ENCODE data around the gene PRDM16. TPM values are rescaled to one million over a fixed set of nuclear protein-coding genes. Genes with fewer than 3 reads are reported as not detected.
A peak's percentile ranks its signal among the peaks of the same experiment; 100 is the strongest.

The PRDM16 gene
- total RNA-seq, 1 experiment from 2014 or later: 22.3 TPM

GRCh38 chr1:3483380-3483779 lies 414.4 kb downstream of the PRDM16 start:
- H3K9me3 ChIP-seq (ENCODE audit: control insufficient read depth, insufficient read depth, low read depth, low read length): no peaks in the 10 kb centered on the region
- no peak overlapping the region for H3K27ac ChIP-seq (ENCODE audit: low read length)
- ChIA-PET POLR2A (no interaction called here), CTCF (interaction anchor here (2.7 kb wide), 1 partner anchor 30 kb away, joined by 27 read pairs; no protein-coding TSS in a partner anchor)
- DNase-seq (ENCODE audit: low read depth, low spot score): no peak
- peak; percentile 10; the same call in 1 of the 2 replicates for ATAC-seq
- TF ChIP-seq, protein P1, sequence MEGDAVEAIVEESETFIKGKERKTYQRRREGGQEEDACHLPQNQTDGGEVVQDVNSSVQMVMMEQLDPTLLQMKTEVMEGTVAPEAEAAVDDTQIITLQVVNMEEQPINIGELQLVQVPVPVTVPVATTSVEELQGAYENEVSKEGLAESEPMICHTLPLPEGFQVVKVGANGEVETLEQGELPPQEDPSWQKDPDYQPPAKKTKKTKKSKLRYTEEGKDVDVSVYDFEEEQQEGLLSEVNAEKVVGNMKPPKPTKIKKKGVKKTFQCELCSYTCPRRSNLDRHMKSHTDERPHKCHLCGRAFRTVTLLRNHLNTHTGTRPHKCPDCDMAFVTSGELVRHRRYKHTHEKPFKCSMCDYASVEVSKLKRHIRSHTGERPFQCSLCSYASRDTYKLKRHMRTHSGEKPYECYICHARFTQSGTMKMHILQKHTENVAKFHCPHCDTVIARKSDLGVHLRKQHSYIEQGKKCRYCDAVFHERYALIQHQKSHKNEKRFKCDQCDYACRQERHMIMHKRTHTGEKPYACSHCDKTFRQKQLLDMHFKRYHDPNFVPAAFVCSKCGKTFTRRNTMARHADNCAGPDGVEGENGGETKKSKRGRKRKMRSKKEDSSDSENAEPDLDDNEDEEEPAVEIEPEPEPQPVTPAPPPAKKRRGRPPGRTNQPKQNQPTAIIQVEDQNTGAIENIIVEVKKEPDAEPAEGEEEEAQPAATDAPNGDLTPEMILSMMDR (IDR thresholded peaks at IDR 0.05): no peak
- TF ChIP-seq TCF7L2 (IDR thresholded peaks at IDR 0.05; ENCODE audit: low read depth, low read length): no peak
- TF ChIP-seq REST (IDR thresholded peaks at IDR 0.05; ENCODE audit: insufficient read depth in 1 of 2, low read depth in 2 of 2, low read length in 1 of 2): no peak
- no peak for TF ChIP-seq SIN3A (IDR thresholded peaks at IDR 0.05; ENCODE audit: borderline replicate concordance, insufficient read depth, low read depth, low read length)
- no peak for TF ChIP-seq POLR2AphosphoS5 (IDR thresholded peaks at IDR 0.05; ENCODE audit: low read depth, low read length)
- no peaks in the 10 kb centered on the region for H3K36me3 ChIP-seq (ENCODE audit: control insufficient read depth, insufficient read depth, low read length)
- no TSS peak for BruUV-seq (replicated peaks)
- in situ Hi-C loops (cut with HindIII; ENCODE audit: low pct_unique_long_range_greater_than_20kb, low sequenced_read_pairs): no loop called here
- intact Hi-C loops (cut with micrococcal nuclease; ENCODE audit: unreplicated experiment): no loop called here
- H3K4me3 ChIP-seq (ENCODE audit: low read depth in 2 of 2, low read length in 2 of 2): no peak overlapping the region
- H3K27me3 ChIP-seq (ENCODE audit: control insufficient read depth, insufficient read depth, low read length): no peaks in the 10 kb centered on the region
- H3K4me1 ChIP-seq (ENCODE audit: control insufficient read depth, insufficient read depth, low read length): peaks cover 14% of the 10 kb centered on the region

- H3K4me1 ChIP-seq (ENCODE audit: control insufficient read depth, insufficient read depth, low read length): peaks cover 14% of the 10 kb centered on the region
- in situ Hi-C loops (cut with HindIII; ENCODE audit: low pct_unique_long_range_greater_than_20kb, low sequenced_read_pairs): no loop called here
- TF ChIP-seq REST (IDR thresholded peaks at IDR 0.05; ENCODE audit: insufficient read depth in 1 of 2, low read depth in 2 of 2, low read length in 1 of 2) (no peak), POLR2AphosphoS5 (IDR thresholded peaks at IDR 0.05; ENCODE audit: low read depth, low read length) (peak; percentile 54; the same call in 1 of the 2 replicates), TCF7L2 (IDR thresholded peaks at IDR 0.05; ENCODE audit: low read depth, low read length) (no peak), SIN3A (IDR thresholded peaks at IDR 0.05; ENCODE audit: borderline replicate concordance, insufficient read depth, low read depth, low read length) (no peak)
- TF ChIP-seq, protein P1 (IDR thresholded peaks at IDR 0.05): peak; percentile 96
- DNase-seq (ENCODE audit: low read depth, low spot score) (peak; percentile 12), ATAC-seq (peak; percentile 50)
- H3K27me3 ChIP-seq (ENCODE audit: control insufficient read depth, insufficient read depth, low read length): no peaks in the 10 kb centered on the region
- intact Hi-C loops (cut with micrococcal nuclease; ENCODE audit: unreplicated experiment): loop anchor here (1.0 to 2.0 kb wide), 2 partner anchors 31 to 131 kb away; no protein-coding TSS in a partner anchor
- no peaks in the 10 kb centered on the region for H3K9me3 ChIP-seq (ENCODE audit: control insufficient read depth, insufficient read depth, low read depth, low read length)
- no TSS peak for BruUV-seq (replicated peaks)
- H3K27ac ChIP-seq (ENCODE audit: low read length): no peak overlapping the region
- POLR2A ChIA-PET: no interaction called here
- H3K36me3 ChIP-seq (ENCODE audit: control insufficient read depth, insufficient read depth, low read length): no peaks in the 10 kb centered on the region
- CTCF ChIA-PET: interaction anchor here (3.2 kb wide), 1 partner anchor 31 kb away, joined by 19 read pairs; no protein-coding TSS in a partner anchor
- no peak overlapping the region for H3K4me3 ChIP-seq (ENCODE audit: low read depth in 2 of 2, low read length in 2 of 2)
These were observed 414.9 kb downstream of the PRDM16 start for GRCh38 chr1:3483801-3484444.
